Caco-2 (cell line): ENCODE results near the gene SHOC2. TPM values are rescaled to one million over a fixed set of nuclear protein-coding genes. Genes with fewer than 3 reads are reported as not detected.

Experiments used
- Bru-seq: library from RNA; stranded (reverse); fragments of 400-500 nt; gene quantifications from one replicate; lab custom pipeline; 2021; lab: Mats Ljungman, UMichigan
- BruChase-seq, 2 experiments: library from RNA; stranded (reverse); fragments of 400-500 nt; gene quantifications; one replicate each; lab custom pipeline; 2021; lab: Mats Ljungman, UMichigan
- BruUV-seq: library from RNA; stranded (reverse); fragments of 400-500 nt; replicated peaks from 2 replicates; lab custom pipeline; 2021; lab: Mats Ljungman, UMichigan
- CTCF ChIA-PET: fragments of 300-600 bp; sonication (Branson Sonifier 250); formaldehyde crosslinking; loops from one replicate; lab custom pipeline; 2022; ENCODE audit warnings: antibody characterized with exemption; lab: Charles Lee
- POLR2A ChIA-PET: fragments of 300-600 bp; sonication (Branson Sonifier 250); formaldehyde crosslinking; loops from one replicate; lab custom pipeline; 2022; ENCODE audit warnings: antibody characterized with exemption; lab: Charles Lee
- DNase-seq, 2 experiments: peaks; one replicate each; pipeline versions ENCODE4 v3.0.0 to v3.0.0-alpha.2; 2020 to 2022
- H3K27me3 ChIP-seq: replicated peaks from 2 replicates; pipeline ENCODE4 v1.6.0; 2011; ENCODE audit warnings: low read length; ENCODE audit not compliant: control insufficient read depth, insufficient read depth
- H3K36me3 ChIP-seq: 2 replicates; pipeline ENCODE4 v1.5.1; 2011; ENCODE audit warnings: low read length; ENCODE audit not compliant: control insufficient read depth, insufficient read depth
- H3K4me1 ChIP-seq: fragments of 250-450 bp; sonication (Bioruptor Pico); 2 replicates; pipeline ENCODE4 v1.5.1; 2020; ENCODE audit warnings: mild to moderate bottlenecking
- H3K4me3 ChIP-seq: 2 replicates; pipeline ENCODE4 v1.5.1; 2011; ENCODE audit warnings: low read depth, mild to moderate bottlenecking, control low read depth, low read length
- H3K9me3 ChIP-seq: fragments of 250-450 bp; sonication (Bioruptor Pico); 2 replicates; pipeline ENCODE4 v1.5.1; 2020; ENCODE audit warnings: mild to moderate bottlenecking, moderate library complexity
- H3K27ac Mint-ChIP-seq: one replicate; pipeline ENCODE4 v1.8.0; 2022; ENCODE audit warnings: mixed read lengths; ENCODE audit not compliant: unreplicated experiment
- H3K27me3 Mint-ChIP-seq: one replicate; pipeline ENCODE4 v1.8.0; 2022; ENCODE audit warnings: mixed read lengths; ENCODE audit not compliant: insufficient read depth, unreplicated experiment
- H3K36me3 Mint-ChIP-seq: one replicate; pipeline ENCODE4 v1.8.0; 2022; ENCODE audit warnings: mild to moderate bottlenecking, mixed read lengths; ENCODE audit not compliant: insufficient read depth, unreplicated experiment
- H3K4me1 Mint-ChIP-seq: one replicate; pipeline ENCODE4 v1.8.0; 2022; ENCODE audit warnings: low read depth, mixed read lengths; ENCODE audit not compliant: unreplicated experiment
- H3K4me3 Mint-ChIP-seq: one replicate; pipeline ENCODE4 v1.8.0; 2022; ENCODE audit warnings: mild to moderate bottlenecking, moderate library complexity, mixed read lengths; ENCODE audit not compliant: unreplicated experiment
- H3K9me3 Mint-ChIP-seq: one replicate; pipeline ENCODE4 v1.8.0; 2022; ENCODE audit warnings: mixed read lengths; ENCODE audit not compliant: unreplicated experiment
- CTCF ChIP-seq, 2 experiments: fragments of 200-600 bp in 1 of 2; IDR thresholded peaks; 1 replicate in 1 of 2; 2 replicates in 1 of 2; pipeline versions ENCODE4 v1.5.1 to v1.8.0; 2011 to 2022; ENCODE audit warnings: antibody characterized with exemption in 1 of 2, control low read depth in 1 of 2, inconsistent platforms in 1 of 2, low read depth in 1 of 2, low read length in 1 of 2, mild to moderate bottlenecking in 1 of 2, moderate library complexity in 1 of 2; ENCODE audit not compliant: insufficient read depth in 1 of 2, severe bottlenecking in 1 of 2, unreplicated experiment in 1 of 2
- intact Hi-C: fragments of 100-400 bp; cut with micrococcal nuclease; formaldehyde crosslinking; loops from one replicate; pipeline ENCODE4 v1.10.0; 2022; ENCODE audit not compliant: unreplicated experiment
- long read RNA-seq: library from polyadenylated mRNA; stranded (forward); transcript quantifications from one replicate; pipeline ENCODE4 v2.0.0, GENCODE V29; 2022
- total RNA-seq: library from RNA; stranded (reverse); gene quantifications from 2 replicates; pipeline ENCODE4 v1.2.3, GENCODE V29; 2022

The SHOC2 gene
- total RNA-seq, result 36.1 and 38.5 TPM in 2 replicates
- percentile 90 among the genes with signal in this experiment for Bru-seq, nascent RNA
- BruChase-seq, experiment 1, labeled RNA remaining after a 2-hour chase, result percentile 87 among the genes with signal in this experiment
- BruChase-seq, experiment 2, labeled RNA remaining after a 6-hour chase, result percentile 77 among the genes with signal in this experiment
- long read RNA-seq, transcript SHOC2-202 (9 exons, 3,943 nt), result major isoform, 59 of 82 reads
- long read RNA-seq, partial matches to known transcripts, result 2 of 82 reads
- long read RNA-seq, other reads (novel, unspliced or antisense), result 20 of 82 reads

GRCh38 chr10:110919349-110919931 is at the start of gene SHOC2:
Gene SHOC2 (plus strand): TSS chr10:110919604. CDS start chr10:110964359, 44,755 bp downstream.
- Histone ChIP-seq H3K9me3 (no peaks in the 10 kb centered on the region), H3K4me1 (peaks cover 12% of the 10 kb centered on the region; the same call in 1 of the 2 replicates), H3K36me3 (no peaks in the 10 kb centered on the region), H3K27me3 (no peaks in the 10 kb centered on the region), H3K4me3 (peak within 1 kb of the TSS; percentile 83)
- TF ChIP-seq CTCF (IDR thresholded peaks at IDR 0.05; ENCODE audit: insufficient read depth in 1 of 2, low read depth in 1 of 2, low read length in 1 of 2, severe bottlenecking in 1 of 2, unreplicated experiment in 1 of 2), result peak; percentile 19 to 35
- POLR2A ChIA-PET, result interaction anchor here (0.5 to 1.8 kb wide), 9 partner anchors 30 to 614 kb away, joined by 3 to 17 read pairs (median 7); partner anchors contain the start of genes PDCD4 and SMNDC1
- CTCF ChIA-PET, result interaction anchor here (0.6 to 2.2 kb wide), 13 partner anchors 10 to 614 kb away, joined by 3 to 14 read pairs (median 6); partner anchors contain the start of genes PDCD4 and SMNDC1
- intact Hi-C loops, result loop anchor here (1.0 to 10.0 kb wide), 4 partner anchors 48 to 615 kb away; partner anchors contain the start of genes PDCD4 and SMNDC1
- H3K36me3 Mint-ChIP-seq, result peaks cover 13% of the 10 kb centered on the region
- H3K9me3 Mint-ChIP-seq, result no peaks in the 10 kb centered on the region
- no TSS peak for BruUV-seq
- no peaks in the 10 kb centered on the region for H3K27me3 Mint-ChIP-seq
- peak; percentile 99 to 100 for DNase-seq
- H3K27ac Mint-ChIP-seq, result peak within 1 kb of the TSS; percentile 100
- peak within 1 kb of the TSS; percentile 79 for H3K4me3 Mint-ChIP-seq
- peaks cover 21% of the 10 kb centered on the region for H3K4me1 Mint-ChIP-seq

DNA sequence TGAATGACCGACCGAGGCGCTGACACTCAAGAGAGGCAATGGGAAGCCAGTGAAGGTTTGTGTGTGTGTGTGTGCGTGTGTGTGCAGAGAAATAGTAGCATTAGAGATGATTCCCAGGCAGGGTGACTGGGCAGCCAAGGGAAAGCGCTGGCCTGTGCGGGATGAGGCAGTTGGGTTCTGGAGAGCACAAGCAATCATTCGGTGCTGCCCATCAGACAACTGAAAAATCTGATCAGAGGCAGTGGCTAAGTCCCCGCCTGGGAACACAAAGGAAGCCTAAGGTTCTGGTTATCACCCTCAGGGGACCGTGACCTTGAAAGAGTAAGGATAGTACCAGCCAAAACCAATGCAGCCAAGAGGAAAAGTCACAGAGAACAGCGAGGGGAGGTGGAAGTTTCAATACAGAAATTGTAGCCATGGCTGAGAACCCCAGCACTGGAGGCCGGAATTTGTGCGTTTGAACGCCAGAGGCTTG is 48.5 kb upstream of the SHOC2 start:
- Mint-ChIP-seq H3K4me1 (peaks cover 12% of the 10 kb centered on the region), H3K9me3 (no peaks in the 10 kb centered on the region), H3K27ac (peak overlapping the region; percentile 93), H3K36me3 (peaks cover 15% of the 10 kb centered on the region), H3K27me3 (no peaks in the 10 kb centered on the region), H3K4me3 (peak overlapping the region; percentile 85)
- intact Hi-C loops, result loop anchor here (1.0 to 5.0 kb wide), 5 partner anchors 14 to 124 kb away; partner anchors contain the start of genes BBIP1 and SHOC2
- Histone ChIP-seq H3K36me3 (no peaks in the 10 kb centered on the region), H3K27me3 (no peaks in the 10 kb centered on the region), H3K4me3 (no peak overlapping the region; the same call in 1 of the 2 replicates), H3K9me3 (no peaks in the 10 kb centered on the region), H3K4me1 (peaks cover 10% of the 10 kb centered on the region; the same call in 1 of the 2 replicates)
- CTCF ChIA-PET, result interaction anchor here (0.8 to 1.0 kb wide), 3 partner anchors 13 to 260 kb away, joined by 3 to 9 read pairs (median 7); no protein-coding TSS in a partner anchor
- POLR2A ChIA-PET, result interaction anchor here (0.8 to 1.3 kb wide), 9 partner anchors 10 to 124 kb away, joined by 3 to 32 read pairs (median 9); partner anchors contain the start of genes BBIP1 and SHOC2
- TF ChIP-seq CTCF (IDR thresholded peaks at IDR 0.05; ENCODE audit: insufficient read depth in 1 of 2, low read depth in 1 of 2, low read length in 1 of 2, severe bottlenecking in 1 of 2, unreplicated experiment in 1 of 2), result no peak
- no peak for DNase-seq
- BruUV-seq, result no TSS peak
